ENCODE measurements around the gene SLC6A3.
"Not testable (repeated sequence)": the region's sequence is repeated elsewhere in the genome, so short reads cannot be mapped to it uniquely, and the experiment has no call there.

The SLC6A3 gene

GRCh38 chr5:1476967-1477310 lies 31.7 kb upstream of the SLC6A3 start:
- DNase-seq = no peak

GRCh38 chr5:1476181-1476966 lies 31.1 kb upstream of the SLC6A3 start:
- DNase-seq = no peak

- DNase-seq = not testable (repeated sequence)
Measured at GRCh38 chr5:1475544-1475900, 30.3 kb upstream of the SLC6A3 start.

GRCh38 chr5:1474866-1475543 lies 29.8 kb upstream of the SLC6A3 start:
- no peak for DNase-seq

GRCh38 chr5:1474183-1474839 lies 29.1 kb upstream of the SLC6A3 start:
- DNase-seq = no peak

- no peak for DNase-seq
Measured at GRCh38 chr5:1473746-1474145, 28.5 kb upstream of the SLC6A3 start.

- no peak for DNase-seq
Measured at GRCh38 chr5:1472964-1473628, 27.9 kb upstream of the SLC6A3 start.

GRCh38 chr5:1471997-1472963 lies 27.0 kb upstream of the SLC6A3 start:
- no peak for DNase-seq

- DNase-seq = no peak
Measured at GRCh38 chr5:1471240-1471853, 26.1 kb upstream of the SLC6A3 start.

GRCh38 chr5:1470762-1471211 lies 25.5 kb upstream of the SLC6A3 start:
- DNase-seq = no peak

GRCh38 chr5:1468629-1469527 lies 23.6 kb upstream of the SLC6A3 start:
- DNase-seq = no peak

GRCh38 chr5:1468247-1468612 lies 23.0 kb upstream of the SLC6A3 start:
- DNase-seq = no peak

GRCh38 chr5:1467341-1468246 lies 22.4 kb upstream of the SLC6A3 start:
- no peak for DNase-seq

- DNase-seq = no peak
Measured at GRCh38 chr5:1466631-1467265, 21.5 kb upstream of the SLC6A3 start.

GRCh38 chr5:1465966-1466471 lies 20.8 kb upstream of the SLC6A3 start:
- no peak for DNase-seq

- no peak for DNase-seq
Measured at GRCh38 chr5:1465117-1465516, 19.9 kb upstream of the SLC6A3 start.

- no peak for DNase-seq
Measured at GRCh38 chr5:1464511-1464910, 19.3 kb upstream of the SLC6A3 start.

- no peak for DNase-seq
Measured at GRCh38 chr5:1464096-1464446, 18.8 kb upstream of the SLC6A3 start.
